HCT116 (cell line): Measurements from ENCODE around the gene ADD2.

ENCODE experiments used
- EZH2phosphoT487 ChIP-seq: fragments of 200-600 bp; IDR thresholded peaks from 2 replicates; pipeline ENCODE4 v1.6.1; 2018; ENCODE audit warnings: antibody characterized with exemption, borderline replicate concordance
- JUND ChIP-seq: IDR thresholded peaks from 2 replicates; pipeline ENCODE4 v1.6.1; 2012
- POLR2A ChIP-seq: IDR thresholded peaks from 2 replicates; pipeline ENCODE4 v1.7.0; 2011; ENCODE audit warnings: borderline replicate concordance; ENCODE audit not compliant: insufficient read depth, insufficient read length; ENCODE audit errors: extremely low read depth
- POLR2AphosphoS5 ChIP-seq: IDR thresholded peaks from 2 replicates; pipeline ENCODE4 v1.6.1; 2011; ENCODE audit warnings: mild to moderate bottlenecking, low read depth, low read length, moderate library complexity
- RAD21 ChIP-seq: IDR thresholded peaks from 2 replicates; pipeline ENCODE4 v1.6.1; 2012; ENCODE audit warnings: low read depth, mild to moderate bottlenecking
- TF ChIP-seq, protein P1 (sequence below), 3 experiments: fragments of 200-600 bp in 1 of 3; sonication (generic) in 1 of 3; IDR thresholded peaks in 2 of 3; conservative IDR thresholded peaks in 1 of 3; 2 replicates each; pipeline ENCODE4 v1.5.1; 2012 to 2017; ENCODE audit warnings: low read depth in 2 of 3, low read length in 2 of 3, antibody characterized with exemption in 1 of 3, borderline replicate concordance in 1 of 3, control low read depth in 1 of 3, mild to moderate bottlenecking in 1 of 3, mixed read lengths in 1 of 3, mixed run types in 1 of 3, moderate library complexity in 1 of 3; ENCODE audit not compliant: insufficient read depth in 1 of 3
- TF ChIP-seq, protein P2 (sequence below): IDR thresholded peaks from 2 replicates; pipeline ENCODE4 v1.6.1; 2012
- TF ChIP-seq, protein P3 (sequence below): IDR thresholded peaks from 2 replicates; pipeline ENCODE4 v1.6.1; 2012; ENCODE audit warnings: low read depth

DNA sequence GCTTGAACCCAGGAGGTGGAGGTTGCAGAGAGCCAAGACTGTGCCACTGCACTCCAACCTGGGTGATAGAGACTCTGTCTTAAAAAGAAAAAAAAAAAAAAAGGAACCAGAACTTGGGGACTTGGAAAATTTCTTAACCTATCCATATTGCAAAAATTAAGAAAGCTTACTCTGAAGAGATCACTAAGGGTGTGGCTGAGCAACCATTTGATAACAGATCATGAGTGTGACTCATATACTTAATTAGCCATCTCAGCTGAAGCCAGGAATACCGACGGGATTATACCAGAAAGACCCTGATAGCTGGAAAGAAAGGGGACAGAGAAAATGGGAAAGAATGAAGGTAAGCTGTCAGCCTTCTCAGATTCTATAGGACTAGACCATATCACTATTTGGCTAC is 7.1 kb upstream of the ADD2 start:
- TF ChIP-seq, protein P1, sequence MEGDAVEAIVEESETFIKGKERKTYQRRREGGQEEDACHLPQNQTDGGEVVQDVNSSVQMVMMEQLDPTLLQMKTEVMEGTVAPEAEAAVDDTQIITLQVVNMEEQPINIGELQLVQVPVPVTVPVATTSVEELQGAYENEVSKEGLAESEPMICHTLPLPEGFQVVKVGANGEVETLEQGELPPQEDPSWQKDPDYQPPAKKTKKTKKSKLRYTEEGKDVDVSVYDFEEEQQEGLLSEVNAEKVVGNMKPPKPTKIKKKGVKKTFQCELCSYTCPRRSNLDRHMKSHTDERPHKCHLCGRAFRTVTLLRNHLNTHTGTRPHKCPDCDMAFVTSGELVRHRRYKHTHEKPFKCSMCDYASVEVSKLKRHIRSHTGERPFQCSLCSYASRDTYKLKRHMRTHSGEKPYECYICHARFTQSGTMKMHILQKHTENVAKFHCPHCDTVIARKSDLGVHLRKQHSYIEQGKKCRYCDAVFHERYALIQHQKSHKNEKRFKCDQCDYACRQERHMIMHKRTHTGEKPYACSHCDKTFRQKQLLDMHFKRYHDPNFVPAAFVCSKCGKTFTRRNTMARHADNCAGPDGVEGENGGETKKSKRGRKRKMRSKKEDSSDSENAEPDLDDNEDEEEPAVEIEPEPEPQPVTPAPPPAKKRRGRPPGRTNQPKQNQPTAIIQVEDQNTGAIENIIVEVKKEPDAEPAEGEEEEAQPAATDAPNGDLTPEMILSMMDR (IDR thresholded peaks at IDR 0.05 in 2 of 3, conservative IDR thresholded peaks at IDR 0.05 in 1 of 3; ENCODE audit: borderline replicate concordance in 1 of 3, insufficient read depth in 1 of 3, low read depth in 2 of 3, low read length in 2 of 3), result no peak
- TF ChIP-seq POLR2AphosphoS5 (no peak), POLR2A (no peak), EZH2phosphoT487 (no peak), JUND (no peak), RAD21 (no peak)
- TF ChIP-seq, protein P2, sequence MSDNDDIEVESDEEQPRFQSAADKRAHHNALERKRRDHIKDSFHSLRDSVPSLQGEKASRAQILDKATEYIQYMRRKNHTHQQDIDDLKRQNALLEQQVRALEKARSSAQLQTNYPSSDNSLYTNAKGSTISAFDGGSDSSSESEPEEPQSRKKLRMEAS, result no peak
- TF ChIP-seq, protein P3, sequence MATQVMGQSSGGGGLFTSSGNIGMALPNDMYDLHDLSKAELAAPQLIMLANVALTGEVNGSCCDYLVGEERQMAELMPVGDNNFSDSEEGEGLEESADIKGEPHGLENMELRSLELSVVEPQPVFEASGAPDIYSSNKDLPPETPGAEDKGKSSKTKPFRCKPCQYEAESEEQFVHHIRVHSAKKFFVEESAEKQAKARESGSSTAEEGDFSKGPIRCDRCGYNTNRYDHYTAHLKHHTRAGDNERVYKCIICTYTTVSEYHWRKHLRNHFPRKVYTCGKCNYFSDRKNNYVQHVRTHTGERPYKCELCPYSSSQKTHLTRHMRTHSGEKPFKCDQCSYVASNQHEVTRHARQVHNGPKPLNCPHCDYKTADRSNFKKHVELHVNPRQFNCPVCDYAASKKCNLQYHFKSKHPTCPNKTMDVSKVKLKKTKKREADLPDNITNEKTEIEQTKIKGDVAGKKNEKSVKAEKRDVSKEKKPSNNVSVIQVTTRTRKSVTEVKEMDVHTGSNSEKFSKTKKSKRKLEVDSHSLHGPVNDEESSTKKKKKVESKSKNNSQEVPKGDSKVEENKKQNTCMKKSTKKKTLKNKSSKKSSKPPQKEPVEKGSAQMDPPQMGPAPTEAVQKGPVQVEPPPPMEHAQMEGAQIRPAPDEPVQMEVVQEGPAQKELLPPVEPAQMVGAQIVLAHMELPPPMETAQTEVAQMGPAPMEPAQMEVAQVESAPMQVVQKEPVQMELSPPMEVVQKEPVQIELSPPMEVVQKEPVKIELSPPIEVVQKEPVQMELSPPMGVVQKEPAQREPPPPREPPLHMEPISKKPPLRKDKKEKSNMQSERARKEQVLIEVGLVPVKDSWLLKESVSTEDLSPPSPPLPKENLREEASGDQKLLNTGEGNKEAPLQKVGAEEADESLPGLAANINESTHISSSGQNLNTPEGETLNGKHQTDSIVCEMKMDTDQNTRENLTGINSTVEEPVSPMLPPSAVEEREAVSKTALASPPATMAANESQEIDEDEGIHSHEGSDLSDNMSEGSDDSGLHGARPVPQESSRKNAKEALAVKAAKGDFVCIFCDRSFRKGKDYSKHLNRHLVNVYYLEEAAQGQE, result no peak
